Fibroblast of skin of abdomen (primary cell): ENCODE data around the gene ITGB1.
"Not testable (repeated sequence)": the region's sequence is repeated elsewhere in the genome, so short reads cannot be mapped to it uniquely, and the experiment has no call there.

Experiments
- DNase-seq: peaks from one replicate; pipeline ENCODE4 v3.0.0-alpha.2; 2013

The ITGB1 gene

GRCh38 chr10:32937911-32938424, 20.1 kb downstream of the ITGB1 start:
- DNase-seq = peak; percentile 70

DNA sequence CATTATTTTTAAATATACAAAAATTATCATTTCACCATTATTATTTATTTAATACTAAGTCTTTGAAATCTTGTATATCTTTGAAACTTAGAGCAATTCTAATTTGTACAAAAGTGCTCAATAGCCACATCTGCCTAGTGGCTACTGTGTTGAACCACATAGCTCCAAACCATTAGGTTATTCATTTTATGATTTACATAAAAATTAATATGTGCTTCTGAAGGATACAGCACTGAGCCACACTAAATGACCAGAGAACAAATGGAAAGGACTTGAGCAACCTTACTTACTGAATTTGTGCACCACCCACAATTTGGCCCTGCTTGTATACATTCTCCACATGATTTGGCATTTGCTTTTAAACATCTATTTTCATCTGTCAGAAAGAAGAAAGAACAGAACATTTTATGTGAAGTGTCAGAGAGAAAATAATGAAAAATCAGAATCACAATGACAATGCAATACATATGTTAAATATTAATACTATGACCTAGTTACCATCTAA, 25.8 kb downstream of the ITGB1 start:
- DNase-seq = no peak

DNA sequence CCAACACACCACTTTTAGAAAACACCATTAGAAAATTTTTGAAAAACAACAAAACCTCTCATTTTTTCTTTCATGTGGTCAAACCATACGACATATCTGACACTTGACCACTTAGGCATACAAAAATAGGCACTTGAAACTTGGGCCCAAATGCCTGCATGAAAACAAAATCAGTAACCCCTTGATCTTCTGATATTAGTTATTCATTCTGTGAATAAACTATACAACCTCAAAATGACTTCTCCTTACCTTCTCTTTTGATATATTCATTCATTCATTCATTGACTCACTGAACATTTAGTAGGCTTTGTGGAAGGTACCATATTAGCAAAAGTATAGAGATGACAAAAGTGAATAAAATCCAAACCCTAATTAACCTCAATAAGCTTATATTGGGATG, 26.4 kb downstream of the ITGB1 start:
- DNase-seq = no peak

- DNase-seq = no peak
These were observed 28.0 kb downstream of the ITGB1 start for GRCh38 chr10:32930036-32930435.

GRCh38 chr10:32929634-32930033, 28.4 kb downstream of the ITGB1 start:
- no peak for DNase-seq

DNA sequence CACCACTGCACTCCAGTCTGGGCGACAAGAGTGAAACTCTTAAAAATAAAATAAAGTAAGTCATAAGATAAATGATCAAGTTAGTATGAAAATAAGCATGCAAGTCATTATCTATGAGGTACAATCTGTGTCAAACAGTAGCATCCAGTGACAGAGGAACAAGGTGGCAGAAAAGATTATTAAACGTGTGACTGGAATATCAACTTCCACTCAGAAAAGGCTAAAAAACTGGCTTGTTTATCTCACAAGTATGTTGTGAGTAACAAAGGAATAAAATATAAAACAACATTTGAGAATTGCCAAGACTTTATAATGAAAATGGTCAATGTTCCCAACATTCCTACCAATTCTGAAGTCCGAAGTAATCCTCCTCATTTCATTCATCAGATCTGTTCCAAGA, 30.3 kb downstream of the ITGB1 start:
- no peak for DNase-seq

GRCh38 chr10:32923849-32924248, 34.2 kb downstream of the ITGB1 start:
- no peak for DNase-seq

GRCh38 chr10:32923134-32923533, 34.9 kb downstream of the ITGB1 start:
- DNase-seq = no peak

- DNase-seq = no peak
These were observed 35.9 kb downstream of the ITGB1 start for GRCh38 chr10:32922170-32922569.

GRCh38 chr10:32917817-32918216, 40.2 kb downstream of the ITGB1 start:
- DNase-seq = not testable (repeated sequence)

GRCh38 chr10:32911285-32912016, 46.6 kb downstream of the ITGB1 start:
- DNase-seq = no peak

GRCh38 chr10:32909970-32910369, 48.1 kb downstream of the ITGB1 start:
- DNase-seq = not testable (repeated sequence)

DNA sequence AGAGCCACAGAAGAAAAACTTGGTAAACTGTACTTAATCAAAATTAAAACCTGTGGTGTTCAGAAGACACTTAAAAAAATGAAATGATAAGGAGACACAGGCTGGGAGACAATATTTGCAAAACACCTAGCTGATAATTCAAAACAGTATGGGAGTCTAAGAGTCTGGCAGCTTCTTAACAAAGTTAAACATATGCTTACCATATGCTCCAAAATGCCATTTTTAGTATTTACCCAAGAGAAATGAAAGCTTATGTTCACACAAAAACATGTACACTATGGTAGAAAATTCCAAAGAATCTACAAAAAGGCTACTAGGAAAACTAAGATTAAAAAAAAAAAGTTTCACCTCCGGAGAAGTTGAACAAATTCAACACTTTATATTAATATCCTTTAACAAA, 48.6 kb downstream of the ITGB1 start:
- DNase-seq = peak; percentile 45

GRCh38 chr10:32906595-32906994, 51.4 kb downstream of the ITGB1 start:
- no peak for DNase-seq

GRCh38 chr10:32905466-32905865, 52.6 kb downstream of the ITGB1 start:
- DNase-seq = no peak

DNA sequence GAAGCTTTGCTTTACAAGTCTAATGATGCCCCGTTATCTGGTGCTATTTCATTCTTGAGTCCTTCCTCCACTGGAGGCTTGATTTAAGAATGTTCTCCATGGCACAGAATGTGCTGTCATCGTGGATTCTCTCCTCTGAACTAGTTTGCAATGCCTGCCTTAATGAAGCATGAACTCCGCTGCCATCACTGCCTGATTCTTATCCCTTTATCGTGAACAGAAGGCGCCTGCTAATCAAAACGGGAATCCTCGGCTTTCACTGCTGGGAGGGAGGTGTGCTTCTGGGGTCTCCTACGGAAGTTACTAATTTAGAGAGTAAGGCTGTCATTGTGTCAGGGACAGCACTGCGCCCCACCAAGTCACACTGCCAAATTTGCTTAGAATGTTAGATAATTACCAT, 56.2 kb downstream of the ITGB1 start:
- DNase-seq = no peak

DNA sequence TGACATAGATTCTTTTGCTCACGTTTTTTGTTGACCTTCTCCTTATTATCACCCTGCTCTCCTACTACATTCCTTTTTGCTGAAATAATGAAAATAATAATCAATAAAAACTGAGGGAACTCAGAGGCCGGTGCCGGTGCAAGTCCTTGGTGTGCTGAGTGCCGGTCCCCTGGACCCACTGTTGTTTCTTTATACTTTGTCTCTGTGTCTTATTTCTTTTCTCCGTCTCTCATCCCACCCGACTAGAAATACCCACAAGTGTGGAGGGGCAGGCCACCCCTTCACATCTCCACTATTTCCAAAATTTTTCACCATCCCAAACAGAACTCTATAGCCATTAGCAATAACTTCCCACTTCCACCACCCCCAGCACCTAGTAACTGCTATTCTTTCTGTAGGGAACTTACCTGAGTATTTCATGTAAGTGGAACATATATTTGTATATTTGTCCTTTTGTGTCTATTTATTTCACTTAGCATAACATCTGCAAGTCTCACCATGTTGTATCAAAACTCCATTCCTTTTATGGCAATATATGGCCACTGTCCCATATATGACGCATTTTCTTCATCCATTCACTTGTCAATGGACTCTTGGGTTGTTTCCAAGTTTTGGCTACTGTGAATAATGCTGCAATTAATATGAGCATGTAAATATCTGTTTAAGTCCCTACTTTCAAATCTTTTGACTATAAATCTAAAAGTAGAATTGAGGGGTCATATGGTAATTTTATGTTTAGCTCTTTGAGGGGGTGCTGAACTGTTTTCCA, 62.6 kb downstream of the ITGB1 start:
- DNase-seq = not testable (repeated sequence)

GRCh38 chr10:32893916-32894664, 63.9 kb downstream of the ITGB1 start:
- no peak for DNase-seq

- DNase-seq = no peak
These were observed 64.6 kb downstream of the ITGB1 start for GRCh38 chr10:32893434-32893833.

GRCh38 chr10:32891261-32891660, 66.8 kb downstream of the ITGB1 start:
- no peak for DNase-seq

GRCh38 chr10:32890444-32890843, 67.6 kb downstream of the ITGB1 start:
- no peak for DNase-seq

DNA sequence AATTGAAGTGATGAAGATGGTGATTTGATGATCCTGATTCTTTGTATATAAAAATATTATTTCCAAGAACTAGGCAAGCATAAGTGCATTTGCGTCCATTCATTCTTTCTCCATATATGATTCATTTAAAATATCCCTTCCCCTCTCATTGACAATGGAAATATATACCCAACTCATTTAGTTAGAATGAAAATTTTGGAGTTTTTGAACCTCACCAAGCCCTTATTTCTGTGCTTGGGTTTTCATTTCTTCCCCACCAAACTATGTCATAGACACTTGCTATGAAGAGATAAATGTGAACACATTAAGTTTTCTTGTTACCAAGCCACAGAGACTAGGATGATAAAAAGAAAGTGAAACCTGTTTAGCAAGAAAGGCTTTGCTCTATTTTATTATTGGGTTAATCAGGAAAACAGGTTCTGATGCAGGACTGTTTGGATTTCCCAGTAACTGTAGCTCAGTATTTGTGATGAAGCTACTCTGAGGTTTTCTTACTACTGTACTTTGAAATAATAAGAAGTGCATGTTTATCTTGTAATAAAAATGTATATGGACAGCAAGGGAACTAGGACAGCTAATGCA, 68.3 kb downstream of the ITGB1 start:
- DNase-seq = no peak
